OCI-LY1 (cell line): Measurements from ENCODE around the gene RBM20.

Source experiments
- CTCF ChIP-seq: fragments of 200-600 bp; sonication (generic), shearing (Covaris generic); IDR thresholded peaks from 2 replicates; pipeline ENCODE4 v1.5.1; 2017; ENCODE audit warnings: mild to moderate bottlenecking, antibody characterized with exemption, low read length, moderate library complexity, mixed read lengths
- EZH2 ChIP-seq: fragments of 200-600 bp; sonication (generic), shearing (Covaris generic); IDR thresholded peaks from 2 replicates; pipeline ENCODE4 v1.8.0; 2017; ENCODE audit warnings: borderline replicate concordance, mixed run types, mild to moderate bottlenecking, antibody characterized with exemption, low read length, moderate library complexity, mixed read lengths

DNA sequence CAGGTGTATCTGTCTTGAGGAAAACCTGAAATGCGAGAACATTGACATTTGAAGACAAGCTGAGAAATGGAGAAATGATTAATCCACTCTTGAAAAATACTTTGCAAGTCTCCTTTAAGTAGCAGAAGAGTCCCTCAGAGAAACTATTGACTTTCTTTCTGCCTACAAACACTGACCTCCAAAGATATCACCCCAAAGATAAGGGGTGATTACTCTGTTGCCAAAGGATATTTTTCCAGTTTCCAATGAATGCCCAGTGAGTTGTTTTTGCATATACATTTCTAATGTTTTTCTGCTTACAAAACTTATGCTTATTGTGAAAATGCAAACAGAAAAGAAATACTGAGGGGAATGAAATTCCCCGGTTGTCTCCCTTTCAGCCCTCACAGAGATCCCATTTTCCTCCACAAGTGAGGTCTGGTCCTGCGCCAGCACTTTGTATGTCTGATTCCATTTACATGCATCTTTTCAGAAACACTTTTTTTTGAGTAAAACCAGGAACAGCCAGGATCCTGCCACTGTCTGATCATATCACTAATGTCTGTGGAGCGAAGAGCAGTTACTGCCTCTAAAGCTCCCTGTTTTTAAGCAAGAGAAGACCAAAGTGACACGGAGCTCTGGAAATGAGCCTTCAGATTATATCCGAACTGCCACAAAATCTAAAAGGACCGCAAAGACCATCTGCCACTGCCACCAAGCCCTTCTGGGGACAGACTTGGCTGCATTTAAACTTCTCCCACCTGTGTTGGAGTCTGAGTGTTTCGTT lies 144.7 kb downstream of the RBM20 start:
- TF ChIP-seq CTCF (no peak), EZH2 (no peak)
